Measurements from ENCODE around the gene EIF2B4.
"Not testable (repeated sequence)": the region's sequence is repeated elsewhere in the genome, so short reads cannot be mapped to it uniquely, and the experiment has no call there.

EIF2B4 gene

DNA sequence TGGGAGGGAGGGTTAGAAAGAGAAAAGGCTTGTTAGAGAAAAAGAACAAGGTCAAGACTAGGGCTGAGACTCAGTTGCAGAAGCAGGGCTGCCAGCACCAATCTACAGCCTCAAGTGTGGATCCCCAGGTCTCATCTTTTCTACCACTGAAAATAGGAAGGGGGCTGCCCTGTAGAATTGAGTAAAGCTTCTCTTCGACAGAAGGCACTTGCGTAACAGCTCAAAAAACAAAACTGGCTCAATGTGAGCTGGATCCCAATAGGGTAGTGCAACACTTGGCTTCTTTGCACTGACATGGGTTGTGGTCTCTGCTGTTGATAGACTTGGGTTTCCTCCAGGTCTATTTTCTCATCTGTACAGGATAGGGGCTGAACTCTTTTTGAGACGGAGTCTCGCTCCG is 45.4 kb downstream of the EIF2B4 start:
- Histone ChIP-seq H3K27ac (ENCODE audit: low read depth, low read length) (no peak overlapping the region), H2AFZ (ENCODE audit: low read length, unreplicated experiment) (no peak overlapping the region), H3K79me2 (ENCODE audit: control insufficient read depth, insufficient read depth, low read length, unreplicated experiment) (peaks cover 15% of the 10 kb centered on the region)

DNA sequence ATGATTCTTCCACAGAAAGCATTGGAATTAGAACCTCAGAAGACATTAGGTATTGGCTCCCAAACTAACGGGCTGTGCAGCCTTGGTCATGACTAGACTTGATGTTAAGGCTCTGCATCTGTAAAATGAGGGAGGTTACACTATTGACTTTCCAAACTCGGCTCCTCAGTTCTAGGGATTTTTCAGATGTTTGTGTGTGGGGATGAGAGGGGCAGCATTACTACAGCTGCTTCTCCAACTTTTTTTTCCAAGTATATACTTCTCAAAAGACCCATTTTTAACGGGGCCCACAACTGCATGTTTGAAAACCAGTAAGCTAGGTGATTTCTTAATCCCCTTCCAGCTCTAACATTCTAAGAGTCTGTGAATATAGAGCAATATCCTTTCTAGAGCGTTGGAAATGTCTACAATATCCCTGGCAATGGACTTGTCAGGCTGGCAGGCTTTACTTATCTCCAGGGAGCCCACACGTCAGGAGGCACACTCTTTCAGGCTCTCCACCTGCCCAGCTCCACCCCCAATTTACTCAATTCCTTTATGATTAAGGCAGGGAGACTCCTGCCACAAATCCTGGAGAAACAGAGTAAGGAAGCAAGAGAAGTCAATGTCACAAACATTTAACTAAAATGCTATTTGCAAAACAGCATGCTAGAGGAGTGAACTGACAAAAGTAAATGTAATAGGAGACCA is 46.4 kb downstream of the EIF2B4 start:
- Histone ChIP-seq H3K27ac (ENCODE audit: low read depth, low read length) (peak overlapping the region; percentile 95), H3K27me3 (ENCODE audit: insufficient read depth, low read length) (no peaks in the 10 kb centered on the region), H2AFZ (ENCODE audit: low read length, unreplicated experiment) (peak overlapping the region; percentile 94), H3K36me3 (ENCODE audit: insufficient read depth, low read length) (no peaks in the 10 kb centered on the region), H3K79me2 (ENCODE audit: control insufficient read depth, insufficient read depth, low read length, unreplicated experiment) (peaks cover 22% of the 10 kb centered on the region), H3K4me3 (ENCODE audit: low read depth, low read length) (peak overlapping the region; percentile 99), H3K4me1 (ENCODE audit: control insufficient read depth, insufficient read depth, low read length, unreplicated experiment) (peaks cover 18% of the 10 kb centered on the region)

More for the DNA sequence above, 45.4 kb downstream of the EIF2B4 start:
- no peaks in the 10 kb centered on the region for H3K27me3 ChIP-seq (ENCODE audit: insufficient read depth, low read length)
- H3K36me3 ChIP-seq (ENCODE audit: insufficient read depth, low read length), result peaks cover 5% of the 10 kb centered on the region; the same call in 1 of the 2 replicates
- peaks cover 18% of the 10 kb centered on the region for H3K4me1 ChIP-seq (ENCODE audit: control insufficient read depth, insufficient read depth, low read length, unreplicated experiment)
- no peak overlapping the region for H3K4me3 ChIP-seq (ENCODE audit: low read depth, low read length)

DNA sequence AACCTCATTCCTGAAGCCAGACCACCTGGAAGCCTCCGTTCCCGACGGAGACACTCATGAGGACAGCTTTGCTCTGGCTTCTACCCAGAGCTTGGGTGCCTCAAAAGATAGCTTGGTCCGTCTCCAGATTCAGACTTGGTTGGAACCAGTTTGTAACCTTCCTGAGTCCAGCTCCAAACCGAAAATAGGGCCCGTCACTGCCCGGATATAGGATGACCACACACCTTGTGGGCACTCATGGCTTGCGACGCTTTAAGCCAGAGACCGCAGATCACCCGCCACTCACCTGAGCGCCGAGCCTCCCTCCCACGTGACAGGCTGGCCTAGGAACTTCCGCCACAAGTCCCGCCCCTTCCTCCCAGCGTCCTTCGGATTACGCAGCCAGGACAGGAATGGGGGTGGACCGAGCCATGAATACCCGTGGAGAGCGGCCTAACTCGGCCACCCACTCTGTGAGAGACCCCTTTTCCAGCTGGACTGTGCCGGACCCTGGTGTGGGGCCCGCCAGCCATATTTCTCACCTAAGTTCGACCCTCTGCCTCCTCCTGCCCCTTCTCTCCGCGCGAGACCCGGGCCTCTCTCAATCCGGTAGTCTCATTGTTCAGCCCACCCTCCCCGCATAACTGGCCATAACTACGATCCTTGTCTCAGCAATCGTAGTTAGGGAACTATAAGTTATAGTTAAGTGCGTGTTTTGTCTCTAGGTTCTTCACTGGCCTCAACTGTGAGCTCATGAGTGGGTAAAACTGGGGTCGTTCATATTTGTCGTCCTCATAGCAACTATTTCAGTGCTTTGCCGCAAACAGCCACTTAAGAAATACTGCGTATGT is 47.2 kb downstream of the EIF2B4 start, which contains the start of gene MPV17:
Gene MPV17, minus strand, starts transcription at position 332 of the 830 bp plus-strand sequence. CDS start 580 bp downstream, outside the sequence.
- H3K4me1 ChIP-seq (ENCODE audit: control insufficient read depth, insufficient read depth, low read length, unreplicated experiment), result peaks cover 18% of the 10 kb centered on the region
- H3K27ac ChIP-seq (ENCODE audit: low read depth, low read length), result peak within 1 kb of the TSS; percentile 95
- H3K36me3 ChIP-seq (ENCODE audit: insufficient read depth, low read length), result no peaks in the 10 kb centered on the region
- H3K4me3 ChIP-seq (ENCODE audit: low read depth, low read length), result peak within 1 kb of the TSS; percentile 99
- H3K27me3 ChIP-seq (ENCODE audit: insufficient read depth, low read length), result no peaks in the 10 kb centered on the region
- H2AFZ ChIP-seq (ENCODE audit: low read length, unreplicated experiment), result peak within 1 kb of the TSS; percentile 94
- peaks cover 22% of the 10 kb centered on the region for H3K79me2 ChIP-seq (ENCODE audit: control insufficient read depth, insufficient read depth, low read length, unreplicated experiment)

DNA sequence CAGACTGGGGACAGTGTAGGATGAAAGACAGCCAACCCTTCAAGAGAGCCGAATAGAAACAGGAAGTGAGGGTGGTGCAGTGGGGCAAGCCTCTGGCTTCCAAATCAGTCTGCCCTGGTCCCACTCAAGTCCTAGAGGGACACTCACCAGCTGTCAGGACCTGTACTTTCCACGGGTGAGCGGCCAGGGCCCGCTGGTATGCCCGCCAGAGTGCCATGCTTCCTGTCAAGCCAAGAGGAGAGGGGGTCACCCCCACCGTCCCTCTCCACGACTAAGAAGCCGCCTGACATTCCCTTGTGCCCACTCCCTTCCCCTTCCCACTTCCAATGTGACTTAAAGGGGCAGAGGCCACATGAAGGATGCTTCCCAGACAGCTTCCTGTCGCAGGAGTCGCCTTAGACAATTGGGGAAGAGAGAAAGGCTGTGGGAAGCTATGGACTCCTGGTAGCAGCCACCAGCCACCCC is 47.8 kb downstream of the EIF2B4 start:
- Histone ChIP-seq H3K4me1 (ENCODE audit: control insufficient read depth, insufficient read depth, low read length, unreplicated experiment) (peaks cover 18% of the 10 kb centered on the region), H3K4me3 (ENCODE audit: low read depth, low read length) (peak overlapping the region; percentile 99), H2AFZ (ENCODE audit: low read length, unreplicated experiment) (peak overlapping the region; percentile 83), H3K79me2 (ENCODE audit: control insufficient read depth, insufficient read depth, low read length, unreplicated experiment) (peaks cover 22% of the 10 kb centered on the region), H3K27me3 (ENCODE audit: insufficient read depth, low read length) (no peaks in the 10 kb centered on the region), H3K36me3 (ENCODE audit: insufficient read depth, low read length) (no peaks in the 10 kb centered on the region), H3K27ac (ENCODE audit: low read depth, low read length) (peak overlapping the region; percentile 95)

- Histone ChIP-seq H3K79me2 (ENCODE audit: control insufficient read depth, insufficient read depth, low read length, unreplicated experiment) (peaks cover 22% of the 10 kb centered on the region), H3K27me3 (ENCODE audit: insufficient read depth, low read length) (no peaks in the 10 kb centered on the region), H3K36me3 (ENCODE audit: insufficient read depth, low read length) (no peaks in the 10 kb centered on the region), H3K4me1 (ENCODE audit: control insufficient read depth, insufficient read depth, low read length, unreplicated experiment) (peaks cover 18% of the 10 kb centered on the region), H3K4me3 (ENCODE audit: low read depth, low read length) (peak overlapping the region; percentile 99), H2AFZ (ENCODE audit: low read length, unreplicated experiment) (no peak overlapping the region), H3K27ac (ENCODE audit: low read depth, low read length) (peak overlapping the region; percentile 95)
These were observed 49.1 kb downstream of the EIF2B4 start for GRCh38 chr2:27320958-27321543.

GRCh38 chr2:27319839-27320238 is 50.3 kb downstream of the EIF2B4 start:
- not testable (repeated sequence) for H3K36me3 ChIP-seq (ENCODE audit: insufficient read depth, low read length); H3K27ac ChIP-seq (ENCODE audit: low read depth, low read length); H3K27me3 ChIP-seq (ENCODE audit: insufficient read depth, low read length); H2AFZ ChIP-seq (ENCODE audit: low read length, unreplicated experiment); H3K4me3 ChIP-seq (ENCODE audit: low read depth, low read length)
- Histone ChIP-seq H3K79me2 (ENCODE audit: control insufficient read depth, insufficient read depth, low read length, unreplicated experiment) (peaks cover 22% of the 10 kb centered on the region), H3K4me1 (ENCODE audit: control insufficient read depth, insufficient read depth, low read length, unreplicated experiment) (peaks cover 18% of the 10 kb centered on the region)

DNA sequence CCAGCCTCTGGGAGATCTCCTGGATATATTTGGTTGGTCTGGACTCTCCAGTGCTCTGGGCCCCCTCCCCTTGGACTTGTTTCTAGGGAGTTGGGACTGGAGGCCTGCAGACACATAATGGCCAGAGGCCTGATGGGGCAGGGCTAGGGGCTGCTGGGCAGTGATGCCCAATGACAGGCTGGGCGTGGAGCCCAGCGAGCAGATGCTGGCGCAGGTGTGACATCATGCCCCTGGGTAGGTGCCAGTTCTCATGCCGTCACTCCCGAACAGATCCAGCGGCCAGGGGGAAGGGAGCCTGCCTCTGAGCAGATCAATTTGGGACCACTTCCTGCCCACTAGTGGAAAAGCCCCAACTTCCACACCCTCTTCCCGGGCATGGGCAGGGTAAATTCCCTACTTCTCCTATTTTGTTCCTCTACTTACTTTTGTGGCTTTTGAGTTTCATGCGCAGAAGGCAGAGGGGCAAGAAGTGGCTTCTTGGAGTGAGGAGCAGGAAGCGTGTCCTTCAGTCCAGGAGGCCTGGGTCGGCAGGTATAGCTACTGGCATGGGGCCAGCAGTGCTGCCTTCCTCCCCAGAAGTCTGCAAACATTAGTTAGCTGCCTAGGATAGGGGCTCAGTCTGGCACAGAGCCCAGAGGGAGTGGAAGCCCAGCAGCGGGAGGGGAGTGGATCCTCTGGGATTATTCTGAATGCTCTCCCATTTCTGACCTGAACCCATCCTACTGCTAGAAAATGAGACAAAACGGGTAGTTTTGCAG is 53.3 kb downstream of the EIF2B4 start:
- Histone ChIP-seq H3K27me3 (ENCODE audit: insufficient read depth, low read length) (no peaks in the 10 kb centered on the region), H3K36me3 (ENCODE audit: insufficient read depth, low read length) (no peaks in the 10 kb centered on the region), H2AFZ (ENCODE audit: low read length, unreplicated experiment) (no peak overlapping the region), H3K27ac (ENCODE audit: low read depth, low read length) (no peak overlapping the region), H3K4me1 (ENCODE audit: control insufficient read depth, insufficient read depth, low read length, unreplicated experiment) (peaks cover 14% of the 10 kb centered on the region), H3K4me3 (ENCODE audit: low read depth, low read length) (no peak overlapping the region), H3K79me2 (ENCODE audit: control insufficient read depth, insufficient read depth, low read length, unreplicated experiment) (peaks cover 13% of the 10 kb centered on the region)

GRCh38 chr2:27315122-27315521 is 55.0 kb downstream of the EIF2B4 start:
- Histone ChIP-seq H3K4me1 (ENCODE audit: control insufficient read depth, insufficient read depth, low read length, unreplicated experiment) (no peaks in the 10 kb centered on the region), H2AFZ (ENCODE audit: low read length, unreplicated experiment) (no peak overlapping the region), H3K4me3 (ENCODE audit: low read depth, low read length) (no peak overlapping the region), H3K27ac (ENCODE audit: low read depth, low read length) (no peak overlapping the region), H3K36me3 (ENCODE audit: insufficient read depth, low read length) (no peaks in the 10 kb centered on the region), H3K79me2 (ENCODE audit: control insufficient read depth, insufficient read depth, low read length, unreplicated experiment) (peaks cover 7% of the 10 kb centered on the region), H3K27me3 (ENCODE audit: insufficient read depth, low read length) (no peaks in the 10 kb centered on the region)

DNA sequence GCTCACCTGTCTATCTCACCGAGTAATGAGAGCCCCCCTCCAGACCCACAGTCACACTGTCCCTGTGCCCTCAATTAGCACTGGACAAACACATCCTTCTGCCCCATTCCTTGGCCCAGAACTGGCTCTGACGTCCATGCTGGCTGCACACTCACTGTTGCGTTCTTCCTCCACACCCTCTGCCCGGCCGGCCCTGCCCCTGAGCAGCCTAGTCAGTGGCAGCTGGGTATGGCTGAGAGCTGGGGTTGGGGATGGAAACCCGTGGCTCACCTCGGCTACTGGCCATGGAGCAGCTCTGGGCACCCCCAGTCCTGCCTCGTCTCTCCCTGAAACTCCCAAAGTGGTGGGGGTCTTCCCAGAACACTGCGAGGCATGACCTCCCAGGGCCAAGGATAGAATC is 55.4 kb downstream of the EIF2B4 start:
- Histone ChIP-seq H2AFZ (ENCODE audit: low read length, unreplicated experiment) (no peak overlapping the region), H3K36me3 (ENCODE audit: insufficient read depth, low read length) (peaks cover under 1% of the 10 kb centered on the region; the same call in 1 of the 2 replicates)

More for the DNA sequence above, 55.4 kb downstream of the EIF2B4 start:
- Histone ChIP-seq H3K4me3 (ENCODE audit: low read depth, low read length) (no peak overlapping the region), H3K27ac (ENCODE audit: low read depth, low read length) (no peak overlapping the region), H3K27me3 (ENCODE audit: insufficient read depth, low read length) (no peaks in the 10 kb centered on the region), H3K4me1 (ENCODE audit: control insufficient read depth, insufficient read depth, low read length, unreplicated experiment) (no peaks in the 10 kb centered on the region), H3K79me2 (ENCODE audit: control insufficient read depth, insufficient read depth, low read length, unreplicated experiment) (peaks cover 7% of the 10 kb centered on the region)
